Iris pigment epithelial cell (primary cell): ENCODE measurements around the gene PYY.

Experiments used
- DNase-seq: peaks from one replicate; pipeline ENCODE4 v3.0.0-alpha.2; 2011; ENCODE audit warnings: low read depth

PYY gene

GRCh38 chr17:43915559-43915958, 38.2 kb downstream of the PYY start:
- DNase-seq, result no peak

GRCh38 chr17:43914451-43914850, 39.3 kb downstream of the PYY start:
- no peak for DNase-seq

- DNase-seq, result no peak
Measured at GRCh38 chr17:43913584-43913983, 40.2 kb downstream of the PYY start.

GRCh38 chr17:43912635-43913304, 41.0 kb downstream of the PYY start:
- DNase-seq, result no peak

GRCh38 chr17:43911904-43912303, 41.8 kb downstream of the PYY start:
- no peak for DNase-seq

GRCh38 chr17:43909537-43910231, 44.1 kb downstream of the PYY start:
- DNase-seq, result no peak

GRCh38 chr17:43907998-43908721, 45.6 kb downstream of the PYY start:
- DNase-seq, result peak; percentile 57

GRCh38 chr17:43907425-43907981, 46.2 kb downstream of the PYY start, which contains the start of gene MPP2:
Gene MPP2 (minus strand): TSS chr17:43907536. CDS start chr17:43904460, 3,076 bp downstream.
- DNase-seq, result peak; percentile 70

GRCh38 chr17:43906951-43907424, 46.8 kb downstream of the PYY start:
- DNase-seq, result no peak

- DNase-seq, result peak; percentile 43
Measured at GRCh38 chr17:43905985-43906852, 47.5 kb downstream of the PYY start.

- DNase-seq, result no peak
Measured at GRCh38 chr17:43905400-43905984, 48.2 kb downstream of the PYY start.
